Spleen (tissue), 7 donors: Measurements from ENCODE around the gene HRG.
A peak's percentile ranks its signal among the peaks of the same experiment; 100 is the strongest.

Experiments used
- CTCF ChIP-seq, 11 experiments: fragments of 200-600 bp in 7 of 11; fragments of 450-650 bp in 4 of 11; sonication (generic) in 4 of 11; IDR thresholded peaks in 8 of 11; conservative IDR thresholded peaks in 3 of 11; 1 replicate in 7 of 11; 2 replicates in 4 of 11; pipeline versions ENCODE4 v1.4.0 to v1.8.0; 2016 to 2021; ENCODE audit warnings: antibody characterized with exemption in 11 of 11, inconsistent platforms in 4 of 11, mild to moderate bottlenecking in 1 of 11
- POLR2AphosphoS5 ChIP-seq, 3 donors: sonication (generic); formaldehyde crosslinking; IDR thresholded peaks; one replicate each; pipeline ENCODE4 v1.5.1; 2017; ENCODE audit warnings: antibody characterized with exemption in 3 of 3
- donor health status: DM: no; HTN: no; CAD: no; lungs with moderate emphysema.
- donor health status: DM: no; HTN: no; CAD: no.
- donor health status: DM: no; HTN: no; CAD: no.

GRCh38 chr3:186617036-186617946 is 48.5 kb upstream of the HRG start:
- peak; percentile 74 to 94 (median 91) for TF ChIP-seq CTCF (IDR thresholded peaks at IDR 0.05 in 8 of 11, conservative IDR thresholded peaks at IDR 0.05 in 3 of 11)
- peak; percentile 48 to 73 (median 66) for TF ChIP-seq POLR2AphosphoS5 (IDR thresholded peaks at IDR 0.05)
